A673 (cell line): ENCODE results near the gene MLN.

Experiments used
- EZH2 ChIP-seq: fragments of 200-600 bp; sonication (generic); IDR thresholded peaks from 2 replicates; pipeline ENCODE4 v1.6.1; 2017; ENCODE audit warnings: borderline replicate concordance, low read depth, mild to moderate bottlenecking, mixed read lengths, antibody characterized with exemption, low read length; ENCODE audit not compliant: poor library complexity, severe bottlenecking
- TF ChIP-seq, protein P1 (sequence below): fragments of 300-800, 200-600 bp; sonication (generic); conservative IDR thresholded peaks from 2 replicates; pipeline ENCODE4 v1.5.1; 2017; ENCODE audit warnings: low read depth, mild to moderate bottlenecking, antibody characterized with exemption, low read length, moderate library complexity, mixed read lengths

DNA sequence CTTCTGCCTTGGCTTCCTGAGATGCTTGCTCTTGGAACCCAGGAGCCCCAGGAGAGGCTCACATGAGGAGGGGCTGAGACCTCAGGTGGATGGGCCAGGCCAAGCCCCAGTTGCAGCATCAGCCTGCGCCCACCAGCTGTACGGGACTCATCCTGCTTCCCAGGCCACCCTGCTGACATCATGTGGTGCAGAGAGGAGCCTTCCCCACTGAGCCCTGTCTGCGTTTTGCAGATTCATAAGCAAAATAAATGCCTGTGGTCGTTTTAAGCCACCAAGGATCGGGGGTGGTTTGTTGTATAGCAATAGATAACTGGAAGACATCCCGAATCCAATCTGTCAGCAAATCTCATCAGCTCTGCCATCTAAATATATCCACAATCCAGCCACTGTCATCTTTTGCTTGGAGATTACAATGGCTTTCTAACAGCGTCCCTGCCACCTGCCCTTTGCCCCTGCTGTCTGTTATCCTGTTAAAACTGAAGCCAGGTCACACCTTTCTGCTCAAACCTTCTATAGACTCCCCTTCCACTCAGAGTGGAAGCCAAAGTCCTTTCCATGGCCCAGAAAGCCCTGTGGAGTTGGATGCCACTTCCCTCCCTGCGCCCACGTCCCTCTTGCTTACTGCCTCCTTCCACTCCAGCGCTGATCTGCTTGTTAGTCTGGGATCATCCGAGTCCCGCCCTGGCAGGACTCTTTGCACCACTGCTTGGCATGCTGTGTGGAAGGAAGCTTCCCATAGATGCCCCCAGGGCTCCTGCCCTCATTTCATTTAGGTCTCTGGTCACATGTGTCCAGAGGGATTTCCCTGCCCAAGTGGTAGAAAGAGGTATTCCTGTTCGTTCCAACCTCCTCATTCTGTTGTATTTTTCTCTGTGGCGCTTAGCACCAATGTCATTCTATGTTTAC is 24.0 kb upstream of the MLN start:
- no peak for TF ChIP-seq EZH2
- TF ChIP-seq, protein P1, sequence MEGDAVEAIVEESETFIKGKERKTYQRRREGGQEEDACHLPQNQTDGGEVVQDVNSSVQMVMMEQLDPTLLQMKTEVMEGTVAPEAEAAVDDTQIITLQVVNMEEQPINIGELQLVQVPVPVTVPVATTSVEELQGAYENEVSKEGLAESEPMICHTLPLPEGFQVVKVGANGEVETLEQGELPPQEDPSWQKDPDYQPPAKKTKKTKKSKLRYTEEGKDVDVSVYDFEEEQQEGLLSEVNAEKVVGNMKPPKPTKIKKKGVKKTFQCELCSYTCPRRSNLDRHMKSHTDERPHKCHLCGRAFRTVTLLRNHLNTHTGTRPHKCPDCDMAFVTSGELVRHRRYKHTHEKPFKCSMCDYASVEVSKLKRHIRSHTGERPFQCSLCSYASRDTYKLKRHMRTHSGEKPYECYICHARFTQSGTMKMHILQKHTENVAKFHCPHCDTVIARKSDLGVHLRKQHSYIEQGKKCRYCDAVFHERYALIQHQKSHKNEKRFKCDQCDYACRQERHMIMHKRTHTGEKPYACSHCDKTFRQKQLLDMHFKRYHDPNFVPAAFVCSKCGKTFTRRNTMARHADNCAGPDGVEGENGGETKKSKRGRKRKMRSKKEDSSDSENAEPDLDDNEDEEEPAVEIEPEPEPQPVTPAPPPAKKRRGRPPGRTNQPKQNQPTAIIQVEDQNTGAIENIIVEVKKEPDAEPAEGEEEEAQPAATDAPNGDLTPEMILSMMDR = no peak
